ENCODE data around the gene LDLRAD4.

The LDLRAD4 gene

GRCh38 chr18:13264091-13265007, 45.8 kb downstream of the LDLRAD4 start:
- no peak overlapping the region for H3K4me2 ChIP-seq (ENCODE audit: insufficient read depth, low read length)
- ATAC-seq (ENCODE audit: insufficient read depth, low read depth) (no peak), DNase-seq (no peak)
- H4K20me1 ChIP-seq (ENCODE audit: insufficient read depth, low read length), result peaks cover 63% of the 10 kb centered on the region
- H3K9me3 ChIP-seq (ENCODE audit: insufficient read depth, low read length, severe bottlenecking), result no peaks in the 10 kb centered on the region
- H3K36me3 ChIP-seq (ENCODE audit: insufficient read depth, low read length), result no peaks in the 10 kb centered on the region
- TF ChIP-seq CTCF (IDR thresholded peaks at IDR 0.05; ENCODE audit: borderline replicate concordance, extremely low read depth, low read length, poor library complexity, severe bottlenecking), result no peak
- TF ChIP-seq EZH2 (IDR thresholded peaks at IDR 0.05; ENCODE audit: borderline replicate concordance, low read depth, low read length, severe bottlenecking), result no peak
- H3K79me2 ChIP-seq (ENCODE audit: insufficient read depth, low read length), result peaks cover 62% of the 10 kb centered on the region
- H2AFZ ChIP-seq (ENCODE audit: low read depth, low read length), result no peak overlapping the region
- H3K27me3 ChIP-seq (ENCODE audit: insufficient read depth, low read length, poor library complexity), result no peaks in the 10 kb centered on the region
- no peak overlapping the region for H3K27ac ChIP-seq (ENCODE audit: low read length)
- no peaks in the 10 kb centered on the region for H3K4me1 ChIP-seq (ENCODE audit: insufficient read depth, low read length)
- H3K4me3 ChIP-seq (ENCODE audit: low read depth in 1 of 2, low read length in 2 of 2), result no peak overlapping the region
- H3K9ac ChIP-seq (ENCODE audit: low read depth, low read length), result no peak overlapping the region

- no peak for ATAC-seq (ENCODE audit: insufficient read depth, low read depth)
- Histone ChIP-seq H3K4me1 (ENCODE audit: insufficient read depth, low read length) (no peaks in the 10 kb centered on the region), H3K4me2 (ENCODE audit: insufficient read depth, low read length) (no peak overlapping the region), H3K27me3 (ENCODE audit: insufficient read depth, low read length, poor library complexity) (no peaks in the 10 kb centered on the region), H3K9me3 (ENCODE audit: insufficient read depth, low read length, severe bottlenecking) (no peaks in the 10 kb centered on the region), H2AFZ (ENCODE audit: low read depth, low read length) (no peak overlapping the region), H3K79me2 (ENCODE audit: insufficient read depth, low read length) (peaks cover 66% of the 10 kb centered on the region), H3K36me3 (ENCODE audit: insufficient read depth, low read length) (no peaks in the 10 kb centered on the region), H3K27ac (ENCODE audit: low read length) (no peak overlapping the region), H4K20me1 (ENCODE audit: insufficient read depth, low read length) (peaks cover 61% of the 10 kb centered on the region), H3K4me3 (ENCODE audit: low read depth in 1 of 2, low read length in 2 of 2) (no peak overlapping the region), H3K9ac (ENCODE audit: low read depth, low read length) (no peak overlapping the region)
- TF ChIP-seq CTCF (IDR thresholded peaks at IDR 0.05; ENCODE audit: borderline replicate concordance, extremely low read depth, low read length, poor library complexity, severe bottlenecking), result no peak
- DNase-seq, result no peak
These were observed 46.7 kb downstream of the LDLRAD4 start for GRCh38 chr18:13265008-13265910.

- no peak for TF ChIP-seq CTCF (IDR thresholded peaks at IDR 0.05; ENCODE audit: borderline replicate concordance, extremely low read depth, low read length, poor library complexity, severe bottlenecking)
- TF ChIP-seq EZH2 (IDR thresholded peaks at IDR 0.05; ENCODE audit: borderline replicate concordance, low read depth, low read length, severe bottlenecking), result no peak
- Histone ChIP-seq H3K9me3 (ENCODE audit: insufficient read depth, low read length, severe bottlenecking) (no peaks in the 10 kb centered on the region), H3K9ac (ENCODE audit: low read depth, low read length) (no peak overlapping the region), H3K79me2 (ENCODE audit: insufficient read depth, low read length) (peaks cover 64% of the 10 kb centered on the region), H3K4me3 (ENCODE audit: low read depth in 1 of 2, low read length in 2 of 2) (no peak overlapping the region), H2AFZ (ENCODE audit: low read depth, low read length) (no peak overlapping the region), H3K27ac (ENCODE audit: low read length) (no peak overlapping the region), H3K4me2 (ENCODE audit: insufficient read depth, low read length) (no peak overlapping the region), H3K36me3 (ENCODE audit: insufficient read depth, low read length) (no peaks in the 10 kb centered on the region), H3K4me1 (ENCODE audit: insufficient read depth, low read length) (no peaks in the 10 kb centered on the region), H4K20me1 (ENCODE audit: insufficient read depth, low read length) (peaks cover 55% of the 10 kb centered on the region), H3K27me3 (ENCODE audit: insufficient read depth, low read length, poor library complexity) (no peaks in the 10 kb centered on the region)
- no peak for DNase-seq
- ATAC-seq (ENCODE audit: insufficient read depth, low read depth), result no peak
These were observed 47.3 kb downstream of the LDLRAD4 start for GRCh38 chr18:13265911-13266217.

All from DND-41 (cell line).